IMR-90 (cell line): Measurements from ENCODE around the gene FAM117B.
A peak's percentile ranks its signal among the peaks of the same experiment; 100 is the strongest.

Experiments used
- CEBPB ChIP-seq: IDR thresholded peaks from 2 replicates; pipeline ENCODE4 v1.6.1; 2012; ENCODE audit warnings: low read depth, low read length, improper control_type of control experiment
- FOS ChIP-seq: fragments of 150-350 bp; IDR thresholded peaks from 2 replicates; pipeline ENCODE4 v1.6.1; 2016; ENCODE audit warnings: low read depth, low read length
- MXI1 ChIP-seq: IDR thresholded peaks from 2 replicates; pipeline ENCODE4 v1.6.1; 2012; ENCODE audit warnings: low read depth, mild to moderate bottlenecking, low read length, moderate library complexity, borderline replicate concordance
- NFE2L2 ChIP-seq: fragments of 150-350 bp; IDR thresholded peaks from 2 replicates; pipeline ENCODE4 v1.6.1; 2016; ENCODE audit warnings: low read depth, mild to moderate bottlenecking, low read length
- SMC3 ChIP-seq: fragments of 150-350 bp; IDR thresholded peaks from 2 replicates; pipeline ENCODE4 v1.6.1; 2016; ENCODE audit warnings: low read depth, mild to moderate bottlenecking, antibody characterized with exemption, low read length, moderate library complexity
- TF ChIP-seq, protein P1 (sequence below): conservative IDR thresholded peaks from 2 replicates; pipeline ENCODE4 v1.5.1; 2012; ENCODE audit warnings: mild to moderate bottlenecking, low read depth, low read length, improper control_type of control experiment
- TF ChIP-seq, protein P2 (sequence below): fragments of 150-350 bp; IDR thresholded peaks from 2 replicates; pipeline ENCODE4 v1.6.1; 2017; ENCODE audit warnings: mild to moderate bottlenecking, antibody characterized with exemption, low read length, low read depth

DNA sequence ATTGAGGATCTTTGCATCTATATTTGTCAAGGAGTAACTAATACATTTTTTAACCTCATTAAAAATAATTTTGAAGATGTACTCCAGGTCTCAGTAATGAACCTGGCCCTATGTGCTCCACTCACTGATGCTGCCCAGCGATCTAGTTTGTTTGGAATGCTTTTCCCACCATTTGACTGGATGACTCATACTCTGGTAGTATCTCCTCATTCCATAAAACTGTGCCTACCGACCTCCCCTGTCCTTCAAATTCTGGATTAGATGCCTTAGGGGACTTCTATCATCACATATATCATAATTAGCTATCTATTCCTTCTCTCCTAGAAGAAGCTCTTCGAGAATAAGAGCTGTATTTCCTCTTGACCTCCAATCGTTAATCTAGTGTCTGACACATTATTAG is 83.8 kb downstream of the FAM117B start:
- TF ChIP-seq MXI1 (no peak), FOS (peak; percentile 72), NFE2L2 (no peak), CEBPB (no peak), SMC3 (no peak)
- TF ChIP-seq, protein P1, sequence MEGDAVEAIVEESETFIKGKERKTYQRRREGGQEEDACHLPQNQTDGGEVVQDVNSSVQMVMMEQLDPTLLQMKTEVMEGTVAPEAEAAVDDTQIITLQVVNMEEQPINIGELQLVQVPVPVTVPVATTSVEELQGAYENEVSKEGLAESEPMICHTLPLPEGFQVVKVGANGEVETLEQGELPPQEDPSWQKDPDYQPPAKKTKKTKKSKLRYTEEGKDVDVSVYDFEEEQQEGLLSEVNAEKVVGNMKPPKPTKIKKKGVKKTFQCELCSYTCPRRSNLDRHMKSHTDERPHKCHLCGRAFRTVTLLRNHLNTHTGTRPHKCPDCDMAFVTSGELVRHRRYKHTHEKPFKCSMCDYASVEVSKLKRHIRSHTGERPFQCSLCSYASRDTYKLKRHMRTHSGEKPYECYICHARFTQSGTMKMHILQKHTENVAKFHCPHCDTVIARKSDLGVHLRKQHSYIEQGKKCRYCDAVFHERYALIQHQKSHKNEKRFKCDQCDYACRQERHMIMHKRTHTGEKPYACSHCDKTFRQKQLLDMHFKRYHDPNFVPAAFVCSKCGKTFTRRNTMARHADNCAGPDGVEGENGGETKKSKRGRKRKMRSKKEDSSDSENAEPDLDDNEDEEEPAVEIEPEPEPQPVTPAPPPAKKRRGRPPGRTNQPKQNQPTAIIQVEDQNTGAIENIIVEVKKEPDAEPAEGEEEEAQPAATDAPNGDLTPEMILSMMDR: no peak
- TF ChIP-seq, protein P2, sequence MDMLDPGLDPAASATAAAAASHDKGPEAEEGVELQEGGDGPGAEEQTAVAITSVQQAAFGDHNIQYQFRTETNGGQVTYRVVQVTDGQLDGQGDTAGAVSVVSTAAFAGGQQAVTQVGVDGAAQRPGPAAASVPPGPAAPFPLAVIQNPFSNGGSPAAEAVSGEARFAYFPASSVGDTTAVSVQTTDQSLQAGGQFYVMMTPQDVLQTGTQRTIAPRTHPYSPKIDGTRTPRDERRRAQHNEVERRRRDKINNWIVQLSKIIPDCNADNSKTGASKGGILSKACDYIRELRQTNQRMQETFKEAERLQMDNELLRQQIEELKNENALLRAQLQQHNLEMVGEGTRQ: no peak
